LNCAP (cell line): Measurements from ENCODE around the gene ZNF343.
A peak's percentile ranks its signal among the peaks of the same experiment; 100 is the strongest.

Experiments used
- CTCF ChIP-seq: fragments of 450-650 bp; IDR thresholded peaks from 2 replicates; pipeline ENCODE4 v1.5.1; 2017; ENCODE audit warnings: mild to moderate bottlenecking

ZNF343 gene

DNA sequence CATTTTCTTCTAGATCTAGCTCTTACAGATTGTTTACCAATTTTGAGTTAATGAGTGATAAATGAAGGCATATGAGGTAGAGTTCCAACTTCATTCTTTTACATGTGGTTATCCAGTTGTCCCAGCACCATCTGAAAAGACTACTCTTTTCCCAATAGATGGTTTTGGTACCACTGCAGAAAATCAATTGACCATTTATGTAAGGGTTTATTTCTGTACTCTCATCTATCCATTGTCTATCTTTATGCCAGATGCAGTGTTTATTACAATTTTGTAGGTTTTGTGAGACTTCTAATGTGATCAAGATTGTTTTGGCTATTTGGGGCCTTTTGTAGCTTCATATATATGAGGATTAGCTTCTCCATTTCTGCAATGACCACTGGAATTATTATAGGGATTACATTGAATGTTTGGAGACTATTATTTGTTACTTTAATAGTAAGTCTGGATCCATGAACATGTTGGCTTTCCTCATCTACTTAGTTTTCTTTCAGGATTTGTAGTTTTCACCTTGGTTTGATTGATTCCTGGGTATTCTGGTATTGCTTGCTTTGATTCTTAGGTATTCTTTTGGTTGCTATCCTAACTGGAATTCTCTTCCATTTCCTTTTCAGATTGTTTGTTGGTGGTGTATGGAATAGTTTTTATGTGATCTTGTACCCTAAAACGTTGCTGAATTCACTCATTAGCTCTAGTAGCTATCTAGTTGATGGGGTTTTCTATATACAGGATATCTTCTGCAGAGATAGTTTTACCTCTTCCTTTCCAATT lies 48.5 kb downstream of the ZNF343 start:
- TF ChIP-seq CTCF: no peak

DNA sequence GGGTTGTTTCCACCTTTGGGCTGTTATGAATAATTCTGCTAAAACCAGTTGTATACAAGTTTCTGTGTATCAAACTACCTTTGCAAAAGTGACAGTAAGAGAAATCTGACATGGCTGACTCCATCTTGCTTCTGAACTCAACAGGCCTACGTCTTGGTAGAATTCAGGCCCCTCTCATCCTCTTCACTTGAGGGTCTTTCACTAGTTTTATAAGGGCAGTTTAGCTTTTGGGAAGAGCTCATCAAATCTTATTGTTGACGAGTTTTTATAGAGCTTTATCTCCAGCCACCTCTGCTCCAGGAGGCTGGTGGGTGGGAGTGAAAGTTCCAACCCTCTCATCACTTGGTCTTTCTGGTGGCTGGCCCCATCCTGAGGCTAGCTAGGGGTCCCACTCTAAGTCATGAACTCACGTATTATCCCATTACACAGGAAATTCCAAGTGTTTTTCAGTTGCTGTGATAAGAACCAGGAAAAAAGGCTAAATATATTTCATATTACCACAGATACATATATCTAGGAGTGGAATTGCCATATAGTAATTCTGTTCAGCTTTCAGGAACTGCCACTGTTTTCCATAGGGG lies 49.7 kb downstream of the ZNF343 start:
- no peak for TF ChIP-seq CTCF

GRCh38 chr20:2455771-2456497 lies 52.8 kb downstream of the ZNF343 start:
- no peak for TF ChIP-seq CTCF

GRCh38 chr20:2453792-2454191 lies 54.9 kb downstream of the ZNF343 start:
- TF ChIP-seq CTCF: no peak

DNA sequence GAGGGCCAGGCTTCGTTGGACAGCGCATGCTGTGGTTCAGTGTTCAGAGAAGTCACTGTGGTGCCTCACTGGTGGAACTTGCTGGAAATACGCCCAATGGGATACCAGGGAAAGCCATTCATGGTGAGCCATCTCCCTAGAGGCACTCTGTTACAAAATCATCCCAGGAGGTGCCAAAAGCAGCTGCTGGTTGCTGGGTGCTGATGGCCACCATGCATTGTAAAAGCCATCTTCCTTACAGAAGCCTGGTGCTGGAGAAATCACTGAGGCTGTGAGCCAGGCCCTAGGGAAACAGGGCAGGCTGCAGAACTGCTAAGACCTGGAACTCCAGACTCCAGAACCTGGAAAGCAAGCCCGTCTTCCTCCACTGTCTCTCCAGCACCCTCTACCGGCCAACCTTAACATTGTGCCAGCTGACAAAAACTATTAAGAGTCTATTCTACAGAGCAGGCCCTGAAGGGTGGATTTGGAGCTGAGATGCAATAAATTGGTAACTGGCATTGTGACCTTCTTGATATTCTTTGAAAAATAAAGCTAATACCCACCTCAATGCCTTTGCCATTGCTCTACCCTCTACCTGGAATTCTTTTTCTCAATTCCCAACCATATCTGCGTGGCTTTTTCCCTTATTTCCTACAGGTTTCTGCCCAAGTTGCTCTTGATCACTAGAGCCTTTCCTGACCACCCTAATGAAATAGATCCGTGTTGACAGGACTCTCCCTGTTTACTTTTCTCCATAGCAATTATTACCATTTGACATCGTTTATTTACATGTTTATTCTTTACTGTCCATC lies 56.6 kb downstream of the ZNF343 start:
- TF ChIP-seq CTCF: peak; percentile 87

DNA sequence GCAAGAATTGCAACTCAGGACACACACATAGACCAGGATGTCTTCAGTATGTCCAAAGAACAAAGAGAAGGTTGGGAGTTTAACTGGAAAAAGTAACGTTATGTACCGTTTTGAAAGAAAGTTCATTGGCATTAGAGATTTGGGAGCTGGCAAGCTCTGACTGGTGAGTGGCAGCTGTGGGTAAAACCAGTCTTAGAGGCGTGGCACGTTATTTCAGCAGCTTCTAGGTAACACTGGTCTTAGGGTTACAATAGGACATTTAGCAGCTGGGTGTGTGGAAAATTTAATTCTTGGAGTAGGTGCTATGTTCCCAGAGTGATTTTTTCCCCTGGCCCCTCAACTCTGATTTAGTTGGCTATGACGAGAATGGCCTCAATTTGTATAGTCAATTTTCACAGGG lies 57.3 kb downstream of the ZNF343 start:
- no peak for TF ChIP-seq CTCF

- no peak for TF ChIP-seq CTCF
These were observed 59.3 kb downstream of the ZNF343 start for GRCh38 chr20:2449386-2449785.
